ENCODE results near the gene TMEM170B. TPM values are rescaled to one million over a fixed set of nuclear protein-coding genes. Genes with fewer than 3 reads are reported as not detected.

TMEM170B gene
- total RNA-seq, 1 experiment from 2014 or later = 1.0 TPM

GRCh38 chr6:11494786-11495564 is 42.6 kb upstream of the TMEM170B start (continued):
- TF ChIP-seq MAX (IDR thresholded peaks at IDR 0.05) = no peak
- TF ChIP-seq ATF3 (IDR thresholded peaks at IDR 0.05) = no peak
- TF ChIP-seq YY1 (IDR thresholded peaks at IDR 0.05; ENCODE audit: extremely low read depth, insufficient replicate concordance, low read depth, low read length) = no peak
- no peak for TF ChIP-seq EZH2 (IDR thresholded peaks at IDR 0.05)
- TF ChIP-seq CTCF (IDR thresholded peaks at IDR 0.05 in 2 of 3, conservative IDR thresholded peaks at IDR 0.05 in 1 of 3; ENCODE audit: borderline replicate concordance in 1 of 3, insufficient read depth in 1 of 3, low read depth in 2 of 3, low read length in 2 of 3) = no peak
- no peak for TF ChIP-seq ZFX (IDR thresholded peaks at IDR 0.05)
- TF ChIP-seq ZNF274 (IDR thresholded peaks at IDR 0.05; ENCODE audit: low read depth, low read length) = no peak

GRCh38 chr6:11495565-11496145 is 41.9 kb upstream of the TMEM170B start:
- Histone ChIP-seq H3K9me2 (ENCODE audit: insufficient read depth) (no peaks in the 10 kb centered on the region), H2AFZ (ENCODE audit: low read depth, low read length, poor library complexity, severe bottlenecking) (peak overlapping the region; percentile 58), H3K4me2 (ENCODE audit: low read length) (peak overlapping the region; percentile 27), H3K9ac (ENCODE audit: low read length) (no peak overlapping the region), H3K9me3 (ENCODE audit: control insufficient read depth in 1 of 2, insufficient read depth in 1 of 2, low read depth in 1 of 2, low read length in 2 of 2) (no peaks in the 10 kb centered on the region), H3K4me3 (replicated peaks in 1 of 2; ENCODE audit: low read depth in 1 of 2, low read length in 2 of 2) (no peak overlapping the region), H4K20me1 (ENCODE audit: insufficient read depth) (no peaks in the 10 kb centered on the region), H3K27me3 (ENCODE audit: insufficient read depth, low read length) (no peaks in the 10 kb centered on the region), H3K27ac (ENCODE audit: low read depth, low read length) (no peak overlapping the region), H3K4me1 (ENCODE audit: control insufficient read depth in 1 of 2, insufficient read depth in 2 of 2, low read length in 2 of 2) (no peaks in the 10 kb centered on the region), H3K36me3 (ENCODE audit: control insufficient read depth in 1 of 2, insufficient read depth in 2 of 2, low read length in 2 of 2) (no peaks in the 10 kb centered on the region), H3K79me2 (ENCODE audit: insufficient read depth, low read length) (no peaks in the 10 kb centered on the region)
- DNase-seq (ENCODE audit: low read depth, low spot score) (no peak), ATAC-seq (no peak)
- intact Hi-C loops (cut with micrococcal nuclease) = loop anchor here (1.0 to 10.0 kb wide), 8 partner anchors 82 to 1021 kb away; partner anchors contain the start of gene NEDD9
- RAD21 ChIA-PET (ENCODE audit: low non-redundant PET in 1 of 2, low total read pairs in 2 of 2, uncharacterized antibody in 2 of 2, unreplicated experiment in 2 of 2) = no interaction called here
- BruUV-seq (replicated peaks) = no TSS peak
- POLR2A ChIA-PET = no interaction called here
- CTCF ChIA-PET = interaction anchor here (1.0 to 2.5 kb wide), 7 partner anchors 80 to 1017 kb away, joined by 3 to 21 read pairs (median 8); partner anchors contain the start of gene SMIM13
- TF ChIP-seq ZNF274 (IDR thresholded peaks at IDR 0.05; ENCODE audit: low read depth, low read length) (no peak), MAX (IDR thresholded peaks at IDR 0.05) (no peak), TCF7L2 (IDR thresholded peaks at IDR 0.05; ENCODE audit: borderline replicate concordance, extremely low read depth, insufficient read depth, insufficient read length) (no peak), POLR2A (IDR thresholded peaks at IDR 0.05; ENCODE audit: borderline replicate concordance, extremely low read depth, insufficient read depth, insufficient read length) (no peak), ZFX (IDR thresholded peaks at IDR 0.05) (no peak), YY1 (IDR thresholded peaks at IDR 0.05; ENCODE audit: extremely low read depth, insufficient replicate concordance, low read depth, low read length) (no peak), REST (IDR thresholded peaks at IDR 0.05; ENCODE audit: low read depth) (no peak), RAD21 (IDR thresholded peaks at IDR 0.05; ENCODE audit: low read depth) (no peak), EZH2 (IDR thresholded peaks at IDR 0.05) (no peak), ELF1 (IDR thresholded peaks at IDR 0.05; ENCODE audit: borderline replicate concordance, low read depth) (no peak), SIN3A (IDR thresholded peaks at IDR 0.05; ENCODE audit: low read depth) (no peak)

Data from HCT116 (cell line).